Muscle of arm (tissue), 12 donors: ENCODE data around the gene MYL2. TPM values are rescaled to one million over a fixed set of nuclear protein-coding genes. Genes with fewer than 3 reads are reported as not detected.

Experiments
- DNase-seq: peaks from one replicate; pipeline ENCODE4 v3.0.0-alpha.2; 2013
- polyA plus RNA-seq, 12 donors: library from polyadenylated mRNA; unstranded; fragments of 120-200 nt; gene quantifications; one replicate each; pipeline ENCODE4 v1.2.1, GENCODE V29; 2013; ENCODE audit not compliant: insufficient read length in 12 of 12

Gene MYL2
- polyA plus RNA-seq, 12 donors = 418 to 1,410 (median 1,244) TPM; not detected in 1

DNA sequence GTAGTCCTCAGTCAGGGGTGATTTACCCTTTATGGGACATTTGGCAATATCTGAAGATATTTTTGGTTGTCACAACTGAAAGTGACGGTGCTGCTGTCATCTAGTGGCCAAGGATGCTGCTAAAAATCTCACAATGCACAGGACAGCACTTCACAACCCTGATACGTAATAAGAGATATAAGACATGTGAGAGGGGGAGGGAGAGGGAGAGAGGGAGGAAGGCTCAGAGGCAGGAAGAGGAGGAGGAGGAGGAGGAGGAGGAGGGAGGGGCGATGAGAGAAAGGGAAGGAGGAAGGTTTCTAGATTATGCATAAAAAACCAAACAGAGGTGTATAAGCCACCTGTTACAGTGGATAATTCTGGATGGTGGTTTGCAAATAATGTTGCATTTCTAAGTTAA is 14.3 kb downstream of the MYL2 start:
- DNase-seq = no peak

DNA sequence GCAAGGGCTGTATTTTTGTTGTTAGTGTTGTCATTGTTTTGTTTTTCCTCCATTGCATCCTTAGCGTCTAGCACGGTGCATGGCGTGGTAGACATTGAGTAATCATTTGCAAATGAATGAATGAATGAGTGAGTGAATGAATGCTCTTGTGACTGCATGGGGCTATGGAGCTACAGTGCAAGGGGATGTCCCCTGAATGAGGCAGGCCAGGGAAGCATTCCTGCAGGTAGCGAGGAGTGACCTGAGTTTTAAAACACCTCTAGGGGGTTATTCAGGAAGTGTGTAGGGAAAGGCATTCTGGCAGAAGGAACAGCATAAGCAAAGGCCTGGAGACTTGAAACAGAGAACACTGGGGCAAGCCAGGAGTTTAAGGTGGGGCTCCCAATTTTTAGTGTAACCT is 16.9 kb downstream of the MYL2 start:
- no peak for DNase-seq

DNA sequence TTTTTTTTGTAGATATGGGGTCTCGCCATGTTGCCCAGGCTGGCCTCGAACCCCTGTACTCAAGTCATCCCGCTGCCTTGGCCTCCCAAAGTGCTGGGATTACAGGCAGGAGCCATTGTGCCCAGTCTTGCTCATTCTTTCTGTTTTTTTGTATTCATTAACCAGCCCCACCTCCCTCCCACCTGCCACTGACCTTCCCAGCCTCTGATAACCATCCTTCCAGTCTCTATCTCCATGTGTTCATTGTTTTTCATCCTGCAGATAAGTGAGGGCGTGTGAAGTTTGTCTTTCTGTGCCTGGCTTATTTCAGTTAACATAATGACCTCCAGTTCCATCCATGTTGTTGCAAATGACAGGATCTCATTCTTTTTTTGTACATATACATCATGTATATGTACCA is 19.0 kb downstream of the MYL2 start:
- no peak for DNase-seq

- DNase-seq = no peak
Observed at GRCh38 chr12:110896559-110896958, 23.8 kb downstream of the MYL2 start.

- DNase-seq = no peak
Observed at GRCh38 chr12:110893956-110894355, 26.4 kb downstream of the MYL2 start.

GRCh38 chr12:110889361-110889760 is 31.0 kb downstream of the MYL2 start:
- no peak for DNase-seq

GRCh38 chr12:110888256-110888991 is 32.0 kb downstream of the MYL2 start:
- DNase-seq = no peak

DNA sequence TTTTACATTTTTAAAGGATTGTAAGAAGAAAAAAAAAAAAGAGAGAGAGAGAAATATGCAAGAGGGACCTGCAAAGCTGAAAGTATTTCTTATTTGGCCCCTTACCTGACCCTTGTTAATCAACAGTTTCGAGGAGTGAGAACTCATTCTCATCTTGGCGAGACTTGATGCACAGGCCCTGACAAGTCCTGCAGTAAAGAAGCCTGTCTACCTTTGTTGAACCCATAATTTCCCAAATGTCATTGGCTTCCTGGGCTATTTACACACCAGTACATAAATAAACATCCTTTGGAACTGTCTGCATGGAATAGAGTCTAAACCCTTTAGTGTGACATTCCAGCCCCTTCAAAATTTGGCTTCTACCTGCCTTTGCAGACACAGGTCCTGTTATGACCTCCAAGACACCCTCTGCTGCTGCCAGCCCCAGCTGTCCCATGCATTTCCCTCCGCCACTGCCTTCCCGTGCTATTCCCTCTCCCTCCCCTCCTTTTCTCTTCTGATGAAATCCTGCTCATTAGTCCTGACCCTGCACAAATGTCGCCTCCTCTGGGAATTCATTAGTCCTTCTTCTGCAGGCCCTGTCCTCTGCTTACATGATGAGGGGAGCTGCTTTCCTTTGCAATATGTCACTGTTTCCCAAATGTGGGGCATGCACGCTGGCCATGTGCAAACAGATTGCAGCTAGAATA is 35.1 kb downstream of the MYL2 start:
- no peak for DNase-seq

GRCh38 chr12:110883251-110883650 is 37.1 kb downstream of the MYL2 start:
- no peak for DNase-seq

DNA sequence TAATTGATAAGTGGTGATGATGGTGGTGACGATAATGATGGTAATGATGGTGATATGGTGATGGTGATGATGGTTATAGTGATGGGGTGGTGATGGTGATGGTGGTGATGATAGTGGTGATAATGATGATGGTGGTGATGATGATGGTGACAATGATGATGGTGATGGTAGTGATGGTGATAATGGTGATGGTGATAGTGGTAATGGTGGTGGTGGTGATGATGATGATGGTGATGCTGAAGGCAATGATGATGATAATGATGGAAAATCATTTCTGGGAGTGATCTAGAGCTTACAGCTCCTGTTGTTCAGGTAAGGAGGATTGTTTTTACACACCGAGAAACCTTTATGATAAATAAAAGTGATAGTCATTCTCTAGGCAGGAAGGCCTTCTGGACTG is 39.7 kb downstream of the MYL2 start:
- no peak for DNase-seq

DNA sequence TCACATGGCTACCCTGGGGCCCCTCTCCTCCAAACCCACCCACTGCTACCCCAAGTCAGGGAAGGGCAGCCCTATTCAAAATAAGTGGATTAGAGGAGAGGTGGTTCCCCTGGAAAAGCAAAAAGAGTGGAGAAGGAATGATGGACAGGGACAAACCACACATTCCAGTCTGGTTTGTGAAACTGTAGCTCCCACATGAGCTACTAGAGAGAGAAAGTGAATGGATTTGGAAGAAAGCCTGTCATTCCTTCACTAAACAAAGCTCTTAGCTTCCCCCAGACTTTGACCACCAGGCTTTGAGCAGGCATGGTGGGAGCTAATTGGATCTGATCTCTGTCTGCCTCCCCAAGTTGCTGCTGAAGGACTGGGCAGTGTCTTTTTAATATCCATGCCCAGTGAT is 45.6 kb downstream of the MYL2 start:
- no peak for DNase-seq

DNA sequence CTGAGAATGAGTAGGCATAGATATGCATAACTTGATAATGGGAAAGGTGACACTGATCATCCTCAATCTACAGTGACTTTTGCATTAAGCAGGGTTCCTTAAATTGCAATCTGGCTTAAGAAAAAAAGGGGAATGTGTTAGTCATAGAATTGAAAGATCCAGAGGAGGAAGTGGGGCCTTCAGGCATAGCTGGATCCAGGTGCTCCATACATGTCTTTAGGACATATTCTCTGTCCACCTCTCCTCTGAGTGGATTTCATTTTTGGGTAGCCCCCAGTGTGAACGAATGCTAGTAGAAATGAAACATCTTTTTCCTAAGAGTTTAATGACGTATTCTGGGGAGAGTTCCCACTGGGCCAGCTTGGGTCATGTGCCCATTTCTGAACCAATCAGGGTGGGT is 46.0 kb downstream of the MYL2 start:
- no peak for DNase-seq

- DNase-seq = no peak
Observed at GRCh38 chr12:110872100-110872499, 48.3 kb downstream of the MYL2 start.

- no peak for DNase-seq
Observed at GRCh38 chr12:110869803-110870202, 50.6 kb downstream of the MYL2 start.

- no peak for DNase-seq
Observed at GRCh38 chr12:110869026-110869425, 51.4 kb downstream of the MYL2 start.

- no peak for DNase-seq
Observed at GRCh38 chr12:110865521-110865920, 54.9 kb downstream of the MYL2 start.

DNA sequence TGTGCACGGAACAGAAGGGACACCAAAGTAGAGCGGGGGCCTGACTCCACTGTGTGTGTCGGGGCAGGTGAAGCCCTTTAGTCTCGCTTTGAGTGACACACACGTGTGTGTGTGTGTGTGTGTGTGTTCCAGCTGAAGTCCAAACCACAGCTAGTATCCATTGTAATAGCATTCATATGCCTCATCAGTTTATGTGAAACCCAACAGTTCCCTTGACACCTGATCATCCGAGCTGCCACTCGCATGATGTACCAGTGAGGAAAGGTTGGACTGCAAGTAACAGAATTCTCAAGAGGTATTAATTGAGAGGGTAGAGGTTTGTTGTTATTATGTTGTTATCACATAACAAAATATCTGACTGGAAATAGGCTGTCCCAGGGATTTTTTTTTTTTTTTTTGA is 57.2 kb downstream of the MYL2 start:
- no peak for DNase-seq

DNA sequence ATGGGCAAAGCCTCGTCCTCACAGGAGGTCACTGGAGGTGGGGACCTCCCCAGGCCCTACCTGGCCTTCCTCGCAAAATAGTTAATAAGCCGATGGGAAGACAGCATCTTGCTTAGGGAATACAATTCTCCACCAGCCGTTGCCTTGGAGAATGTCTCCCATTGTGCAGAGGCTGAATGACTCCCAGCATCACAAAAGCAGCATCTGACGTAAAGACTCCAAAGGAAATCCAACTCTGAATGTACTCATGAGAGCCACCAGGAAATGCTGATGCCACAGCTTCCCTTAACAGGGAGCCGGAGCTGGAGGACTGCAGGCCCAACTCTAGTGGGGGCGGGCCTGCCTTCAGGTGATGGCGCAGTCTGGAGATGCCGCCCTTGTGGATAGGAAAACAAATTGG is 58.0 kb downstream of the MYL2 start:
- DNase-seq = no peak

GRCh38 chr12:110861729-110862128 is 58.6 kb downstream of the MYL2 start:
- no peak for DNase-seq
